GM12865 (cell line): ENCODE measurements around the gene DNAH5.

Experiments
- DNase-seq: peaks from one replicate; pipeline ENCODE4 v3.0.0; 2010; ENCODE audit warnings: low read depth
- H3K4me3 ChIP-seq: 2 replicates; pipeline ENCODE4 v1.5.1; 2011; ENCODE audit warnings: mild to moderate bottlenecking, low read depth, low read length, control low read depth
- TF ChIP-seq, protein P1 (sequence below): IDR thresholded peaks from 2 replicates; pipeline ENCODE4 v1.5.1; 2011; ENCODE audit warnings: low read length, control low read depth, low read depth, inconsistent platforms; ENCODE audit not compliant: insufficient read depth; ENCODE audit errors: missing control alignments

The DNAH5 gene

DNA sequence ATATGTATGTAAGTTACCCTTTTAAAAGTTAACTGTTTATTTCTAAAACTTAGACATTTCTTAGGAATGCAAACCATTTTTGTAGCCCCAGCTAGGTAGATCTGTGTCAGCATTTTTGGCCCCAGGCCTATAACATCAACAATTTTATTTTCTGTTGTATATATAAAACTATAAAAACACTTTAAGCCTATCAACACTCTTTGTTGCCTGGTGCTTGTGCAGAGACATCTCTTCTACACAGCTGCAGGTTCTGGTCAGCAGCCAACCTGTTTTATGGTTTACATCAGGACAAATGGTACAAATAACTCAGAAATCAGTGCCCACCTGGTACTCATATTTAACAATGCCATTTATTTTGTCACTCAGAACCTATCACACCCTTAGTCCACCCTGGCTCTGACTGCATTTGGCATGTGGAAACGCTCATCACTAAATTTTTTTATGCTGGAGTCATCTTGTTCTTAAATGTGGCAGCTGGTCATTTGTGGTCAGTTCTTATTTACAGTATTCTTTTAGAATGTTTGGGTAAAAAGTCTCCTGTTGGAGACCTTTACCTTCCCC lies 173.4 kb downstream of the DNAH5 start:
- H3K4me3 ChIP-seq: no peak overlapping the region
- TF ChIP-seq, protein P1, sequence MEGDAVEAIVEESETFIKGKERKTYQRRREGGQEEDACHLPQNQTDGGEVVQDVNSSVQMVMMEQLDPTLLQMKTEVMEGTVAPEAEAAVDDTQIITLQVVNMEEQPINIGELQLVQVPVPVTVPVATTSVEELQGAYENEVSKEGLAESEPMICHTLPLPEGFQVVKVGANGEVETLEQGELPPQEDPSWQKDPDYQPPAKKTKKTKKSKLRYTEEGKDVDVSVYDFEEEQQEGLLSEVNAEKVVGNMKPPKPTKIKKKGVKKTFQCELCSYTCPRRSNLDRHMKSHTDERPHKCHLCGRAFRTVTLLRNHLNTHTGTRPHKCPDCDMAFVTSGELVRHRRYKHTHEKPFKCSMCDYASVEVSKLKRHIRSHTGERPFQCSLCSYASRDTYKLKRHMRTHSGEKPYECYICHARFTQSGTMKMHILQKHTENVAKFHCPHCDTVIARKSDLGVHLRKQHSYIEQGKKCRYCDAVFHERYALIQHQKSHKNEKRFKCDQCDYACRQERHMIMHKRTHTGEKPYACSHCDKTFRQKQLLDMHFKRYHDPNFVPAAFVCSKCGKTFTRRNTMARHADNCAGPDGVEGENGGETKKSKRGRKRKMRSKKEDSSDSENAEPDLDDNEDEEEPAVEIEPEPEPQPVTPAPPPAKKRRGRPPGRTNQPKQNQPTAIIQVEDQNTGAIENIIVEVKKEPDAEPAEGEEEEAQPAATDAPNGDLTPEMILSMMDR: no peak
- DNase-seq: no peak

DNA sequence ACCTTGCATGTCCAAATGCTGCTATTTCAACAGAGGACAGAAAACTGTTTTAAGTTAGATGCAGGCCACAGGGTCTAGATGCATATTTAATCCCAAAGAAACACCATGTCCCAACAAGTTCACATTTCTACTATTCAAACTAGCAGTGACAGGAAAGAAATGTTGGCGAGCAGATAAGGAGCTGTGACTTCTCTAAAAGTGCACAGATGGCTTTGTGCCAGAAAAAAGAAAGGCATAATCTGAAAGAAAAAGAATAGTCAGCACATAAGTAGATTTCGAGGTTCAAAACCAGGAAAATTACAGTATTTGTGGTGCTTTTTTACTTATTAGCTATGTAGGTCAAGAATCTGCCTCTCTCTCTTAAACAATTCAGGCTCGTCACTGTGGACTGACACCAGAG lies 178.3 kb downstream of the DNAH5 start:
- H3K4me3 ChIP-seq: no peak overlapping the region
- DNase-seq: no peak
- TF ChIP-seq, protein P1: no peak

GRCh38 chr5:13763719-13764118 lies 180.8 kb downstream of the DNAH5 start:
- TF ChIP-seq, protein P1: no peak
- H3K4me3 ChIP-seq: no peak overlapping the region
- DNase-seq: no peak

GRCh38 chr5:13749766-13750165 lies 194.7 kb downstream of the DNAH5 start:
- no peak for DNase-seq
- H3K4me3 ChIP-seq: no peak overlapping the region
- TF ChIP-seq, protein P1: no peak

- no peak for DNase-seq
- H3K4me3 ChIP-seq: no peak overlapping the region
- TF ChIP-seq, protein P1: no peak
Observed at GRCh38 chr5:13746026-13746425, 198.5 kb downstream of the DNAH5 start.

DNA sequence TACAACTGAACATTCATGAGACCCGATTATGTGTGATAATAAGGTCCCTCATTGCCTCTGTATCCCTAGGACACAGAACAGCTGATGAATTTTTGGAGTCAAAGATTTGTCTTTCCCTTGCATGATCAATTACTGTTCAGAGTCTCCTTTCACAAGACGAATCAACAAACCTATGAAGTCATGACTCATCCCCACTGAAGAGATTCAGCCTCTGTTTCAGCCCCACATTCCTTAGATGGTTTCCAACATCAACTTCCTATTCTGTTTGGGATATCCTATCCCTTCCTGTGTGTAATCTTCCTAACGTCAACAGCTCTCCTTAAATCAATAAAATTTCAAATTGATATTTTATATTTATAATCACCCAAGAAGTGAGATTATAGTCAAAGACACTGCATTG lies 199.0 kb downstream of the DNAH5 start:
- no peak overlapping the region for H3K4me3 ChIP-seq
- DNase-seq: no peak
- TF ChIP-seq, protein P1: no peak

DNA sequence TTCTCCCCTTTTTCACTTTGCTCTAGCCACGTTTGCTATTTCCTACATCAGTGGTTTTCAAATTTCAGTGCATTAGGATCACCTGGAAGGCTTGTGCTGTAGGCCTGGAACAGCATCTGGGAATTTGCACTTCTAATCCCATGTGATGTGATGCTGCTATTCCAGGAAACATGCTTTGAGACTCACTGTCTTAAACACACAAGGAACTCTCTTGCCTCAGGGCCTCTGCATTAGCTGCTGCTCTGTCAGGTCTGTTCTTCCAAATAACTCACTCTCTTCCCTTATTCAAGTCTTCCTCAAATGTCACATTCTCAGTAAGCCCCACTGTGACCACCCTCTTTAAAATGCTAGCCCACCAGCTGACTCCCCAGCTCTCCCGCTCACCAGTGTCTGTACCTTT lies 204.0 kb downstream of the DNAH5 start:
- no peak overlapping the region for H3K4me3 ChIP-seq
- no peak for DNase-seq
- TF ChIP-seq, protein P1: no peak
